Panc1 (cell line): ENCODE results near the gene NPTXR. TPM values are rescaled to one million over a fixed set of nuclear protein-coding genes. Genes with fewer than 3 reads are reported as not detected.

Experiments used
- ATAC-seq: fragments of 200-7000 bp; cut with Tn5 transposase; 2 replicates; pipeline ENCODE4 v1.9.1; 2020; ENCODE audit warnings: mild to moderate bottlenecking, moderate library complexity
- BruUV-seq: library from RNA; stranded (reverse); fragments of 400-500 nt; replicated peaks from 2 replicates; lab custom pipeline; 2021; lab: Mats Ljungman, UMichigan
- CTCF ChIA-PET: fragments of 300-600 bp; sonication (Branson Sonifier 250); formaldehyde crosslinking; loops from one replicate; lab custom pipeline; 2022; ENCODE audit warnings: antibody characterized with exemption; lab: Charles Lee
- POLR2A ChIA-PET: fragments of 300-600 bp; sonication (Branson Sonifier 250); formaldehyde crosslinking; loops from one replicate; lab custom pipeline; 2022; ENCODE audit warnings: antibody characterized with exemption; lab: Charles Lee
- DNase-seq: peaks from one replicate; pipeline ENCODE4 v3.0.0-alpha.2; 2010; ENCODE audit warnings: low read depth, low spot score
- H3K27ac ChIP-seq: 2 replicates; pipeline ENCODE4 v1.5.1; 2011; ENCODE audit warnings: mild to moderate bottlenecking, low read length, inconsistent platforms
- H3K27me3 ChIP-seq: fragments of 200-500 bp; sonication (Bioruptor generic); 2 replicates; pipeline ENCODE4 v1.6.0; 2014; ENCODE audit warnings: low read length, inconsistent platforms; ENCODE audit not compliant: control insufficient read depth, insufficient read depth
- H3K36me3 ChIP-seq: fragments of 200-500 bp; sonication (Bioruptor generic); 2 replicates; pipeline ENCODE4 v1.5.1; 2014; ENCODE audit warnings: inconsistent platforms, mild to moderate bottlenecking, low read length, moderate library complexity; ENCODE audit not compliant: control insufficient read depth, insufficient read depth
- H3K4me1 ChIP-seq: 2 replicates; pipeline ENCODE4 v1.5.1; 2011; ENCODE audit warnings: inconsistent platforms, mild to moderate bottlenecking, low read length, moderate library complexity; ENCODE audit not compliant: control insufficient read depth, insufficient read depth
- H3K4me3 ChIP-seq, 2 experiments: 2 replicates each; pipeline ENCODE4 v1.5.1; 2011 to 2012; ENCODE audit warnings: low read depth in 2 of 2, low read length in 2 of 2, mild to moderate bottlenecking in 2 of 2, inconsistent platforms in 1 of 2, moderate library complexity in 1 of 2
- H3K9me3 ChIP-seq: fragments of 200-500 bp; sonication (Bioruptor generic); 2 replicates; pipeline ENCODE4 v1.5.1; 2014; ENCODE audit warnings: low read depth, mild to moderate bottlenecking, inconsistent platforms, low read length, moderate library complexity; ENCODE audit not compliant: control insufficient read depth, insufficient read depth
- POLR2AphosphoS5 ChIP-seq: IDR thresholded peaks from 2 replicates; pipeline ENCODE4 v1.6.1; 2012; ENCODE audit warnings: mild to moderate bottlenecking, low read depth, low read length, moderate library complexity
- SIN3A ChIP-seq: IDR thresholded peaks from 2 replicates; pipeline ENCODE4 v1.6.1; 2012; ENCODE audit warnings: low read depth, mild to moderate bottlenecking, low read length, moderate library complexity, borderline replicate concordance; ENCODE audit not compliant: insufficient read depth
- TCF7L2 ChIP-seq: IDR thresholded peaks from 2 replicates; pipeline ENCODE4 v1.6.1; 2011; ENCODE audit warnings: mild to moderate bottlenecking, low read depth, low read length, inconsistent platforms
- in situ Hi-C: cut with HindIII; loops from 2 replicates; pipeline ENCODE4 v1.10.0; 2016; ENCODE audit warnings: low sequenced_read_pairs, low pct_unique_long_range_greater_than_20kb
- intact Hi-C: fragments of 100-400 bp; cut with micrococcal nuclease; formaldehyde crosslinking; loops from one replicate; pipeline ENCODE4 v1.10.0; 2022; ENCODE audit not compliant: unreplicated experiment
- total RNA-seq: library from RNA; stranded (reverse); gene quantifications from one replicate; pipeline ENCODE4 v1.2.1, GENCODE V29; 2021; ENCODE audit not compliant: unreplicated experiment
- TF ChIP-seq, protein P1 (sequence below), 2 experiments: IDR thresholded peaks; 2 replicates each; pipeline ENCODE4 v1.6.1; 2011 to 2012; ENCODE audit warnings: low read depth in 2 of 2, control low read depth in 1 of 2, low read length in 1 of 2, mild to moderate bottlenecking in 1 of 2, moderate library complexity in 1 of 2; ENCODE audit not compliant: insufficient read depth in 1 of 2
- TF ChIP-seq, protein P2 (sequence below): fragments of 450-650 bp; IDR thresholded peaks from 2 replicates; pipeline ENCODE4 v1.5.1; 2017; ENCODE audit warnings: mild to moderate bottlenecking

Gene NPTXR
- total RNA-seq, 1 experiment from 2014 or later = 32.6 TPM

DNA sequence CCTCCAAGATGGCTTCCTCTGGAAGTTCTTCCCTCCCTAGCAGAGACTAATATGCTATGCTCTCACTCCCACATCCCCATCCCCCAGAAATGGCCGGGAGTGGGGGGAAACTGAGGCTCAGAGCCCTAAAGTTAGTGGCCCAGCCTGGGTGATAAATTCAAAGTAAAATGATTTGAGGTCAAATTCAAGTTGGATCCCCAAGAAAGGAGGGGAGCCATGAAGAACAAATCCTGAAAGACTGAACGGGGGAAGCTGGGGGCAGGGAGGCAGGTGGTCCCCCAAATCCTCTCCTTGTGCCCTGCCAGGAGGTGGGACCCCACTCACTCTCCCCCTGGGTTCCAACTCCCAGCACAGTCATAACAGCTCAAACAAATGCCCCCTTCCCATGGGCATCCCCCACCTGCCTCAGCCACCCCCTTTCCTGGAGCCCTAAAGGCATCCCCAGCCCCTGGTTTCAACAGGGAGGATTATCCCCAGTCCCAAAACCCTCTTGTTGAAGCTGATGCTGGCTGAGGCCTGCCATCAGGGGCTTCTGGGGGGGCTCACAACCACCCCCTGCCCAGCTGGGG lies 27.0 kb upstream of the NPTXR start:
- H3K4me1 ChIP-seq = peaks cover 23% of the 10 kb centered on the region
- H3K9me3 ChIP-seq = no peaks in the 10 kb centered on the region
- no peak for DNase-seq
- peak overlapping the region; percentile 75 for H3K27ac ChIP-seq
- ChIA-PET CTCF (interaction anchor here (1.5 kb wide), 2 partner anchors 102 to 132 kb away, joined by 3 to 11 read pairs; no protein-coding TSS in a partner anchor), POLR2A (no interaction called here)
- BruUV-seq = no TSS peak
- H3K4me3 ChIP-seq = peak overlapping the region; percentile 63 to 70
- no peaks in the 10 kb centered on the region; the same call in 1 of the 2 replicates for H3K36me3 ChIP-seq
- TF ChIP-seq, protein P1, sequence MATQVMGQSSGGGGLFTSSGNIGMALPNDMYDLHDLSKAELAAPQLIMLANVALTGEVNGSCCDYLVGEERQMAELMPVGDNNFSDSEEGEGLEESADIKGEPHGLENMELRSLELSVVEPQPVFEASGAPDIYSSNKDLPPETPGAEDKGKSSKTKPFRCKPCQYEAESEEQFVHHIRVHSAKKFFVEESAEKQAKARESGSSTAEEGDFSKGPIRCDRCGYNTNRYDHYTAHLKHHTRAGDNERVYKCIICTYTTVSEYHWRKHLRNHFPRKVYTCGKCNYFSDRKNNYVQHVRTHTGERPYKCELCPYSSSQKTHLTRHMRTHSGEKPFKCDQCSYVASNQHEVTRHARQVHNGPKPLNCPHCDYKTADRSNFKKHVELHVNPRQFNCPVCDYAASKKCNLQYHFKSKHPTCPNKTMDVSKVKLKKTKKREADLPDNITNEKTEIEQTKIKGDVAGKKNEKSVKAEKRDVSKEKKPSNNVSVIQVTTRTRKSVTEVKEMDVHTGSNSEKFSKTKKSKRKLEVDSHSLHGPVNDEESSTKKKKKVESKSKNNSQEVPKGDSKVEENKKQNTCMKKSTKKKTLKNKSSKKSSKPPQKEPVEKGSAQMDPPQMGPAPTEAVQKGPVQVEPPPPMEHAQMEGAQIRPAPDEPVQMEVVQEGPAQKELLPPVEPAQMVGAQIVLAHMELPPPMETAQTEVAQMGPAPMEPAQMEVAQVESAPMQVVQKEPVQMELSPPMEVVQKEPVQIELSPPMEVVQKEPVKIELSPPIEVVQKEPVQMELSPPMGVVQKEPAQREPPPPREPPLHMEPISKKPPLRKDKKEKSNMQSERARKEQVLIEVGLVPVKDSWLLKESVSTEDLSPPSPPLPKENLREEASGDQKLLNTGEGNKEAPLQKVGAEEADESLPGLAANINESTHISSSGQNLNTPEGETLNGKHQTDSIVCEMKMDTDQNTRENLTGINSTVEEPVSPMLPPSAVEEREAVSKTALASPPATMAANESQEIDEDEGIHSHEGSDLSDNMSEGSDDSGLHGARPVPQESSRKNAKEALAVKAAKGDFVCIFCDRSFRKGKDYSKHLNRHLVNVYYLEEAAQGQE (IDR thresholded peaks at IDR 0.05; ENCODE audit: insufficient read depth in 1 of 2, low read depth in 2 of 2, low read length in 1 of 2) = no peak
- TF ChIP-seq, protein P2, sequence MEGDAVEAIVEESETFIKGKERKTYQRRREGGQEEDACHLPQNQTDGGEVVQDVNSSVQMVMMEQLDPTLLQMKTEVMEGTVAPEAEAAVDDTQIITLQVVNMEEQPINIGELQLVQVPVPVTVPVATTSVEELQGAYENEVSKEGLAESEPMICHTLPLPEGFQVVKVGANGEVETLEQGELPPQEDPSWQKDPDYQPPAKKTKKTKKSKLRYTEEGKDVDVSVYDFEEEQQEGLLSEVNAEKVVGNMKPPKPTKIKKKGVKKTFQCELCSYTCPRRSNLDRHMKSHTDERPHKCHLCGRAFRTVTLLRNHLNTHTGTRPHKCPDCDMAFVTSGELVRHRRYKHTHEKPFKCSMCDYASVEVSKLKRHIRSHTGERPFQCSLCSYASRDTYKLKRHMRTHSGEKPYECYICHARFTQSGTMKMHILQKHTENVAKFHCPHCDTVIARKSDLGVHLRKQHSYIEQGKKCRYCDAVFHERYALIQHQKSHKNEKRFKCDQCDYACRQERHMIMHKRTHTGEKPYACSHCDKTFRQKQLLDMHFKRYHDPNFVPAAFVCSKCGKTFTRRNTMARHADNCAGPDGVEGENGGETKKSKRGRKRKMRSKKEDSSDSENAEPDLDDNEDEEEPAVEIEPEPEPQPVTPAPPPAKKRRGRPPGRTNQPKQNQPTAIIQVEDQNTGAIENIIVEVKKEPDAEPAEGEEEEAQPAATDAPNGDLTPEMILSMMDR = no peak
- no peak for TF ChIP-seq POLR2AphosphoS5
- no peak for TF ChIP-seq TCF7L2
- TF ChIP-seq SIN3A = no peak
- no peak for ATAC-seq
- H3K27me3 ChIP-seq = no peaks in the 10 kb centered on the region
- in situ Hi-C loops (no loop called here), intact Hi-C loops (loop anchor here (10.0 kb wide), 1 partner anchor 54 kb away; no protein-coding TSS in a partner anchor)

- in situ Hi-C loops (no loop called here), intact Hi-C loops (loop anchor here (10.0 kb wide), 1 partner anchor 54 kb away; no protein-coding TSS in a partner anchor)
- Histone ChIP-seq H3K27ac (peak overlapping the region; percentile 75), H3K27me3 (no peaks in the 10 kb centered on the region), H3K9me3 (no peaks in the 10 kb centered on the region), H3K4me3 (peak overlapping the region; percentile 63 to 70), H3K36me3 (no peaks in the 10 kb centered on the region; the same call in 1 of the 2 replicates), H3K4me1 (peaks cover 23% of the 10 kb centered on the region)
- ChIA-PET CTCF (interaction anchor here (0.6 to 1.5 kb wide), 6 partner anchors 43 to 221 kb away, joined by 3 to 11 read pairs (median 6); no protein-coding TSS in a partner anchor), POLR2A (no interaction called here)
- TF ChIP-seq POLR2AphosphoS5 = no peak
- TF ChIP-seq SIN3A = no peak
- TF ChIP-seq TCF7L2 = no peak
- TF ChIP-seq, protein P1 (IDR thresholded peaks at IDR 0.05; ENCODE audit: insufficient read depth in 1 of 2, low read depth in 2 of 2, low read length in 1 of 2) = no peak
- TF ChIP-seq, protein P2 = peak; percentile 93
- no peak for DNase-seq
- ATAC-seq = peak; percentile 72
- BruUV-seq = TSS peak; percentile 75
These were observed 26.5 kb upstream of the NPTXR start for GRCh38 chr22:38870312-38870741.
